Testis (tissue), 2 donors: Measurements from ENCODE around the gene NPHP4.

Experiments
- POLR2A ChIP-seq: fragments of 450-650 bp; IDR thresholded peaks from one replicate; pipeline ENCODE4 v1.6.1; 2017; ENCODE audit warnings: antibody characterized with exemption, mild to moderate bottlenecking, moderate library complexity
- TF ChIP-seq, protein P1 (sequence below), 3 experiments: fragments of 450-650 bp in 2 of 3; fragments of 200-600 bp in 1 of 3; sonication (generic) in 1 of 3; IDR thresholded peaks; one replicate each; pipeline ENCODE4 v1.5.1; 2016 to 2019; ENCODE audit warnings: antibody characterized with exemption in 3 of 3, mild to moderate bottlenecking in 2 of 3, moderate library complexity in 1 of 3

- TF ChIP-seq, protein P1, sequence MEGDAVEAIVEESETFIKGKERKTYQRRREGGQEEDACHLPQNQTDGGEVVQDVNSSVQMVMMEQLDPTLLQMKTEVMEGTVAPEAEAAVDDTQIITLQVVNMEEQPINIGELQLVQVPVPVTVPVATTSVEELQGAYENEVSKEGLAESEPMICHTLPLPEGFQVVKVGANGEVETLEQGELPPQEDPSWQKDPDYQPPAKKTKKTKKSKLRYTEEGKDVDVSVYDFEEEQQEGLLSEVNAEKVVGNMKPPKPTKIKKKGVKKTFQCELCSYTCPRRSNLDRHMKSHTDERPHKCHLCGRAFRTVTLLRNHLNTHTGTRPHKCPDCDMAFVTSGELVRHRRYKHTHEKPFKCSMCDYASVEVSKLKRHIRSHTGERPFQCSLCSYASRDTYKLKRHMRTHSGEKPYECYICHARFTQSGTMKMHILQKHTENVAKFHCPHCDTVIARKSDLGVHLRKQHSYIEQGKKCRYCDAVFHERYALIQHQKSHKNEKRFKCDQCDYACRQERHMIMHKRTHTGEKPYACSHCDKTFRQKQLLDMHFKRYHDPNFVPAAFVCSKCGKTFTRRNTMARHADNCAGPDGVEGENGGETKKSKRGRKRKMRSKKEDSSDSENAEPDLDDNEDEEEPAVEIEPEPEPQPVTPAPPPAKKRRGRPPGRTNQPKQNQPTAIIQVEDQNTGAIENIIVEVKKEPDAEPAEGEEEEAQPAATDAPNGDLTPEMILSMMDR (IDR thresholded peaks at IDR 0.05), result no peak
- no peak for TF ChIP-seq POLR2A
Measured at GRCh38 chr1:5959667-5960230, 32.5 kb downstream of the NPHP4 start.
